Endothelial cell (in vitro differentiated cells): Measurements from ENCODE around the gene SCT. TPM values are rescaled to one million over a fixed set of nuclear protein-coding genes. Genes with fewer than 3 reads are reported as not detected.

Experiments used
- DNase-seq: peaks from one replicate; pipeline ENCODE4 v3.0.0; 2021; ENCODE audit warnings: low spot score
- H3K27ac Mint-ChIP-seq: one replicate; pipeline ENCODE4 v1.8.0; 2021; ENCODE audit warnings: mixed read lengths, inconsistent platforms; ENCODE audit not compliant: unreplicated experiment
- H3K27me3 Mint-ChIP-seq: one replicate; pipeline ENCODE4 v1.8.0; 2021; ENCODE audit warnings: mild to moderate bottlenecking, moderate library complexity, mixed read lengths, inconsistent platforms; ENCODE audit not compliant: unreplicated experiment
- H3K36me3 Mint-ChIP-seq: one replicate; pipeline ENCODE4 v1.8.0; 2021; ENCODE audit warnings: mild to moderate bottlenecking, low read depth, mixed read lengths, inconsistent platforms; ENCODE audit not compliant: unreplicated experiment
- H3K4me1 Mint-ChIP-seq: one replicate; pipeline ENCODE4 v1.8.0; 2021; ENCODE audit warnings: mild to moderate bottlenecking, mixed read lengths, inconsistent platforms; ENCODE audit not compliant: unreplicated experiment
- H3K4me3 Mint-ChIP-seq: one replicate; pipeline ENCODE4 v1.8.0; 2021; ENCODE audit warnings: mild to moderate bottlenecking, mixed read lengths, inconsistent platforms; ENCODE audit not compliant: unreplicated experiment
- H3K9me3 Mint-ChIP-seq: one replicate; pipeline ENCODE4 v1.8.0; 2021; ENCODE audit warnings: mixed read lengths, inconsistent platforms; ENCODE audit not compliant: unreplicated experiment
- CTCF ChIP-seq: fragments of 200-600 bp; sonication (generic); IDR thresholded peaks from one replicate; pipeline ENCODE4 v1.5.0; 2021; ENCODE audit warnings: antibody characterized with exemption; ENCODE audit not compliant: unreplicated experiment
- total RNA-seq: library from RNA; stranded (reverse); fragmentation: NEBNext Ultra II Directional; extraction: Animal tissue kit (Norgen Biotek cat#: 25700); gene quantifications from one replicate; pipeline ENCODE4 v1.2.1, GENCODE V29; 2021; ENCODE audit not compliant: unreplicated experiment

The SCT gene
- total RNA-seq, 1 donor from 2014 or later = 1.8 TPM

GRCh38 chr11:592501-592900 is 34.5 kb downstream of the SCT start:
- H3K27me3 Mint-ChIP-seq = peaks cover 12% of the 10 kb centered on the region
- no peak for DNase-seq
- peaks cover 43% of the 10 kb centered on the region for H3K36me3 Mint-ChIP-seq
- no peaks in the 10 kb centered on the region for H3K9me3 Mint-ChIP-seq
- peak overlapping the region; percentile 72 for H3K27ac Mint-ChIP-seq
- peaks cover 3% of the 10 kb centered on the region for H3K4me1 Mint-ChIP-seq
- H3K4me3 Mint-ChIP-seq = peak overlapping the region; percentile 78
- no peak for TF ChIP-seq CTCF

GRCh38 chr11:590997-591396 is 36.0 kb downstream of the SCT start:
- peaks cover 42% of the 10 kb centered on the region for H3K36me3 Mint-ChIP-seq
- H3K4me1 Mint-ChIP-seq = peaks cover 6% of the 10 kb centered on the region
- no peak overlapping the region for H3K27ac Mint-ChIP-seq
- no peak overlapping the region for H3K4me3 Mint-ChIP-seq
- H3K9me3 Mint-ChIP-seq = no peaks in the 10 kb centered on the region
- peaks cover 13% of the 10 kb centered on the region for H3K27me3 Mint-ChIP-seq
- no peak for DNase-seq
- TF ChIP-seq CTCF = no peak

GRCh38 chr11:589798-590197 is 37.2 kb downstream of the SCT start:
- DNase-seq = no peak
- TF ChIP-seq CTCF = no peak
- H3K4me1 Mint-ChIP-seq = peaks cover 6% of the 10 kb centered on the region
- peaks cover 39% of the 10 kb centered on the region for H3K36me3 Mint-ChIP-seq
- H3K27ac Mint-ChIP-seq = no peak overlapping the region
- H3K9me3 Mint-ChIP-seq = no peaks in the 10 kb centered on the region
- H3K27me3 Mint-ChIP-seq = peaks cover 12% of the 10 kb centered on the region
- peak overlapping the region; percentile 40 for H3K4me3 Mint-ChIP-seq

GRCh38 chr11:587978-588380 is 39.0 kb downstream of the SCT start:
- Mint-ChIP-seq H3K27me3 (peaks cover 12% of the 10 kb centered on the region), H3K36me3 (peaks cover 30% of the 10 kb centered on the region), H3K4me1 (peaks cover 6% of the 10 kb centered on the region), H3K27ac (peak overlapping the region; percentile 11), H3K4me3 (peak overlapping the region; percentile 45), H3K9me3 (no peaks in the 10 kb centered on the region)
- TF ChIP-seq CTCF = no peak
- DNase-seq = no peak

- H3K27ac Mint-ChIP-seq = no peak overlapping the region
- H3K9me3 Mint-ChIP-seq = no peaks in the 10 kb centered on the region
- TF ChIP-seq CTCF = no peak
- peaks cover 29% of the 10 kb centered on the region for H3K36me3 Mint-ChIP-seq
- H3K4me1 Mint-ChIP-seq = peaks cover 6% of the 10 kb centered on the region
- DNase-seq = no peak
- H3K4me3 Mint-ChIP-seq = peak overlapping the region; percentile 31
- peaks cover 12% of the 10 kb centered on the region for H3K27me3 Mint-ChIP-seq
Measured at GRCh38 chr11:587546-587945, 39.4 kb downstream of the SCT start.
